CD4-positive, alpha-beta T cell treated with Interleukin-2 at 100 ng/mL for 4 hours (primary cell): ENCODE data around the gene BCL2.
"Not testable (repeated sequence)": the region's sequence is repeated elsewhere in the genome, so short reads cannot be mapped to it uniquely, and the experiment has no call there.

Source experiments
- DNase-seq: peaks from one replicate; pipeline ENCODE4 v3.0.0-alpha.2; 2020; ENCODE audit warnings: low spot score

Gene BCL2

DNA sequence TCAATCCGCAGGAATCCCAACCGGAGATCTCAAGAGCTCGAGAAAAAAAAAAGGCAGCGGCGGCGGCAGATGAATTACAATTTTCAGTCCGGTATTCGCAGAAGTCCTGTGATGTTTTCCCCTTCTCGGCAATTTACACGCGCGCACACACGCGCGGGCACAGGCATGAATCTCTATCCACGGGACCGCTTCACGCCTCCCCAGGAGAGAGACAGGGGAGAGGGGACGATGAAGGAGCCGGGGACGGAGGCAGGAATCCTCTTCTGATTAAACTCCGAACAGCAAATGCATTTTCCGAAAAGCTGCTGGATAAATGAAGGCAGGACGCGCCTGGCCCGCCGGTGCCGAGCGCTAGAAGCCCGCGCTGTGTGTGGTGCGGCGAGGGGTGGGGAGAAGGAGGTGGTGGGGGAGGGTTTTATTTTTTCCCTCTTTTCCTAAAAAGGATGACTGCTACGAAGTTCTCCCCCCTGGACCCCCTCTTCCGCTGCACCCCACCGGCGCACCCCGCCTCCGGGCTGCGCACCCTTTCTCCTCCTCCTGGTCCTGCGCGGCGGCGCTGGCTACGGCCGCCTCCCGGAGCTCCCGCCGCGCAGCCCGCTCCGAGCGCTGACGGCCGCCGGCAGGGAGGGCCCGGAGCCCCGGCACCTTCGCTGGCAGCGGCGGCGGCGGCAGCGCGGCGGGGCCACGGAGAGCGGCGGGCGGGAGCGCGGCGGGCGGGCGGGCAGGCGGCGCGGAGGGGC lies at the start of gene BCL2:
TSS of gene BCL2 (minus strand) at position 387 of the 740 bp plus-strand sequence.
- DNase-seq: peak; percentile 46

GRCh38 chr18:63368611-63369010 lies 49.0 kb upstream of the BCL2 start:
- no peak for DNase-seq

DNA sequence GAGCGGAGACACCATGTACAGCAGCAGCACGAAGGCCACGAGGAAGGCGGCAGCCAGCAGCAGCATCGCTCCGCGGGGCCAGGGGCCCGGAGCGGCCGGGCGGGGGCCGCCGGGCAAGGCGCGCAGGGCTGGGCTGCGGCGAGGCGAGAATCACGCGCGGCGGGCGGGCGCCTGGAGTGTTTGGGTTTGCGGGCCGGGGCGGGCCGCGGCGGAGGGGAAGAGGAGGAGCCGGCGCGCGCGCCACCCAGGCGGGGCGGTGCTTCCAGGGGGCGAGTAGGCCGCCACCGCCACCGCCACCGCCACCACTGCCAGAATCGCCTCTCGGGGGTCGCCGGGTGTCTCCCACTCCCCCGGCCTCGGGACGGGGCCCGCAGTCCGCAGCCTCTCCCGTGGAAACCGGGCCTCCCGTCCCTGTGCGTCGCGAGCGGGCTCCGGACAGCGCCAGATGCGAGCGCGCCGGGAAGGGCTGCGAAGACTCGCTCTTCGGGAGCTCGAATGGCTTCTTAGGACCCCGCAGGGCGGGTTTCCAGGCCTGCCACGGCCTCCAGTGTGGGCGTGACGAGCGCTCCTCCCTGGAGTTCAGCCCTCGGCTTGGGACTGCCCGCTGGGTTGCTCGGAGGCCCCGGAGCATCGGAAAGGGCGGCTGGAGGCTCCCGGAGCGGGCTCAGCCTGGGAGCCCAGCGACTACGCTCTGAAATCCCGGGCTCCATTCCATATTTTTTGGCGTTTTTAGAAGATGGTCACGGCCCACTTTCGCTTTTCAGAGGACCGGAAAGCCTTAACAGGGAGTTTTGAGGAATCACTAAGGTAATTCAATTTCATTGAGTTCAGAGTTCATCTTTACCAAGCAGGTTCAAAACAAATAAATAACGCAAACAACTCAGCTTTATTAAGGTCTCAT lies 47.7 kb upstream of the BCL2 start, which contains the start of gene KDSR:
TSS of gene KDSR (minus strand) at position 154 of the 901 bp plus-strand sequence. CDS start at position 66, 88 bp downstream.
- DNase-seq: peak; percentile 73

- DNase-seq: peak; percentile 69
Measured at GRCh38 chr18:63366213-63367052, 46.9 kb upstream of the BCL2 start.

DNA sequence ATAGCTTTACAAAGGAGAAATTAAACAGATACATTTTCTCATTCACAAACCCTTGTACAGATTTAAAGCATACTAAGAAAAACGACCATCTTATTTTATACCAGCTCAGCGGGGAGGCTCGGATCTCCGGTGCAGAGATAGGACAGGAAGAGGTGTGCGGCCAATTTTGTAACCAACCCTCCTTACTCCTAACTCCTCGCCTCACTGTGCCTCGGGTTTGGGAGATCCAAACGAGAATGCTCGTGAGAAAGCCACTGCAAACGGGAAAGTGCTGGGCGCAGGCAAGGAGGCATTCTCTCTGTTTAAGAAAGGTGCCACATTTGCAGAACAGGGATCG lies 46.3 kb upstream of the BCL2 start:
- peak; percentile 4 for DNase-seq

GRCh38 chr18:63363951-63364350 lies 44.4 kb upstream of the BCL2 start:
- peak; percentile 63 for DNase-seq

- DNase-seq: not testable (repeated sequence)
Measured at GRCh38 chr18:63363420-63363819, 43.9 kb upstream of the BCL2 start.

DNA sequence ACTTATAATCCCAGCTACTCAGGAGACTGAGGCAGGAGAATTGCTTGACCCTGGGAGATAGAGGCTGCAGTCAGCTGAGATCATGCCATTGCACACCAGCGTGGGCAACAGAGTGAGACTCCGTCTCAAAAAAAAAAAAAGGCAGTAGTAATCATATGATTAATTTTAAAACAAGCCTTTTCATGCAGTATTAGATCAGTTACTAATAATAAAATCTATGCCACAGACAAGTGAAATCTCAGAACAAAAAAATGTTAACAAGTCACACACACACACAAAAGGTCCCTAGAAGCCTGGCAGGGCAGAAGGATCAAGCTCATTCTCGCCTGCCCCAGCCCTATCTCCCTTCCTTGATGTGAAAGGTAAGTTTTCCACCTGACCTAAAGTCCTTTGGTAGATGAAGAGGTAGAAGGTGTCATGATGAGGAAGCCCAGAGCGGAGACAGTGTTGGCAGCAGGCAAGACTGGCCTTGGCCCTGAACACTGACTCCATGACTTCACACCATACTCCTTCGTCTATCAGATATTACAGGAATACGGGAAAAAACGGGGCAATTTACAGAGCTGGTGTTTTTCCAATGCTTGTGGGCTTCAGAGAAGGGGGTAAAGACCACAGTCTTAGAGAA lies 36.8 kb upstream of the BCL2 start:
- DNase-seq: no peak

GRCh38 chr18:63350230-63350629 lies 30.7 kb upstream of the BCL2 start:
- DNase-seq: no peak

DNA sequence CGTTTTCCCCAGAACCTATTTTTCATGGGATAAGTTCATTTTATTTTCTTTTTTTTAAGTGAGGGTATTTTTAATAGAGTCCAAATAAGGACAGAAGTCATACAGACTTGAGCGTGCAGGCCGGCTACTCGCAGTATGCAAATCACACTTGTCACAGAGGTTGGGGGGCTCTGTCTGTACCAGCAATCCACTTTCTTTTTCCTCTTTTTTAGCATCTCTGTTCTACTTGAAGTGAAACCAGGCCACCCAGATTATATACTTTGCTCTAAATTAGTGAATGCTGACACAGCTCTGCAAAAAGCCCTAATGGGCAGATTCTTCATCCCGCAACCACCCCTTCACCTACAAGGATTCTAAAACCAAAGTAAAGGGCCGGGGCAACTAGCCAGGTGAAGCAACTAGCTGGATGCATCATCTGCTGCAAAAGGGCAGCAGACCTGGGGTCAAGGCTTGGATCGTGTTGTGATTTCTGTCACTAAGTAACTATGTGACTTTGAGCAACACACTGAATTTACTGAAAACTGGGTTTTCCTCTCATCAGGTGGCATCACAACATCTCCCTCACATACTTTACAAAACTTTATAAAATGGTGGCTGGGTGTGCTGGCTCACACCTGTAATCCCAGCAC lies 29.1 kb upstream of the BCL2 start:
- no peak for DNase-seq

DNA sequence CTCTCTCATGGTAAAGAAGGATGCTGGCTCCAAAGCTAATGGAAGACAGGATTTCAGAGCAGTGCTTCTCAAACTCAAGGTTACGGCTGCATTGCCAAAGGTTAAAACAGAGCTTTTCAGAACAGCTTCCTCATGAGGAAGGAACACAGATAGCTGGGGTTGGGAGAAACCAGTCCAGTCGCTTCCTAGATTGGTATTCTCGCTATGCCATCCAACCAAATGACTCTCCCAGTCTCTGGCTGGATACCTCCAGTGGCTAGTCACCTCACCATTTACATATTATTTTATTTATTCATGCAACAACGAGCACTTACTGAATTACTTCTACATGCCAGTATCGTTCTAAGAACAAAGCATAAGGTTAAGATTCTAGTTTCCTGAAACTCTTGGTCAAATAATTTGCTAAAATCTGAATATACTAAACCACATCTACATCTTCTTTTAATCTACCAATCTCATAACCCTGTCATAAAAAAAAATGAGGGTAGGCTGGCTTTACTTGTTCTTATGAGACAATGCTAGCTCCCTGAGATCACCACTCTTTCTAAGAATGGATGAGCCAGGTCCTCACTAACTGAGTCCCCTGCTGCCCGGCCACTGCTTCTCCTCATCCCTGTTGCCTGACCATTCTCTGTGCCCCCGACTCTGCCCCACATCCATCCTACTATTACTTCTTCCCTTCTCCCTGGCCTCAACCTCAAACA lies 27.1 kb upstream of the BCL2 start:
- no peak for DNase-seq

- no peak for DNase-seq
Measured at GRCh38 chr18:63346031-63346430, 26.5 kb upstream of the BCL2 start.

GRCh38 chr18:63344918-63345317 lies 25.3 kb upstream of the BCL2 start:
- no peak for DNase-seq

- no peak for DNase-seq
Measured at GRCh38 chr18:63344263-63344662, 24.7 kb upstream of the BCL2 start.

GRCh38 chr18:63342206-63342605 lies 22.6 kb upstream of the BCL2 start:
- DNase-seq: peak; percentile 38

- DNase-seq: peak; percentile 61
Measured at GRCh38 chr18:63339920-63340484, 20.4 kb upstream of the BCL2 start.

- DNase-seq: no peak
Measured at GRCh38 chr18:63336366-63337099, 17.0 kb upstream of the BCL2 start.

DNA sequence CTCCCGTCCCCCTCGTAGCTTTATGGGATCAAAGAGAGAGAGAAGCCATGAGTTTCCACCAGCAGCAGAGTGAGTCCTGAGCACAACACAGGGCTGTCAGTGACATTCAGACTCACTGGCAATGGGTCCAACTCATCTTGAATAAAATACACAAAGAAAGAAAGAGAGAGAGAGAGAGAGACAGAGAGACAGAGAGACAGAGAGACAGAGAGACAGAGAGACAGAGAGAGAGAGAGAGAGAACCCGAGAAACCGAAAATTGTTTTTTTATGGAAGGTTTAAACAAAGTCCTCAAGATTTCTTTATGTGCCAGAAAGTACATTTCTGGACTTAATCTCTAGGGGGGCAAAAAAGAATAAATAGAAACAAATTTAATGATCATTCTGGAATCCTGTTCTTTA lies 11.5 kb upstream of the BCL2 start:
- DNase-seq: no peak

DNA sequence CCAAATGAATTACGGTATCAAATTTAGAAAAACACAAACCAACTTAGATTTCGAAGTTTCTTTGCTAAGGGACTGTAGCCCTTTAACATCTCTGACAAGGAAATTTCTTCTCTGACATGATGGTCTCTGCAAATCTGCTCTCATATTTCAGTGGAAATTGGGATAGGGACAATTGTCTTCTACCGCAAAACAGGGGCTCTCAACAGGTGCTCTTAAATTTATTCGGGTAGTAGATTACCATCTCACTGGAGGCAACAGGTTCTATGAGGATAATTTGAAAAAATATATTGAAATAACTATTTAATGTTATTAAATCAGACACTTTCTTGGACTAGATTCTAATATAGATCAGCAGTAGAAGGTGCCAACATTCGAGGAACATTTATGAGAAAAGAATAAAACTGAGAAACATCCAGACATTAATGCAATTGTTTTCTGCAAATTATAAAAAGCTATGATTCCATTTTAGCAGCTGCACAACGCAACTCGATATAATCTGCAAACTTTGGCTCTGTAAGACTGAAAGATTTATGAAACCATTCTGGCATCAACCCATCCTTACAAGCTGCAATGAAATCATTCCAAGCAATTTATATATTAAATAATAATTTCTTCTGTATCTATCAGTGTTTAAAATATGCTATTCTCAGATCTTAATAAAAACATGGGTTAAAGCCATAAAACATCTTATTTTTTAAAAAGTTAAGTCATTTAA lies 10.0 kb upstream of the BCL2 start:
- DNase-seq: no peak
